HEK293 (cell line): Measurements from ENCODE around the gene S100G.

ENCODE experiments used
- CTCF ChIP-seq: fragments of 450-650 bp; formaldehyde crosslinking; IDR thresholded peaks from 2 replicates; pipeline ENCODE4 v1.5.1; 2016; ENCODE audit warnings: missing biosample characterization, missing genetic modification characterization
- PBX3 ChIP-seq: sonication (generic); formaldehyde crosslinking; IDR thresholded peaks from 2 replicates; pipeline ENCODE4 v1.8.1; 2022; ENCODE audit warnings: mild to moderate bottlenecking, moderate library complexity, missing genetic modification reagents
- SALL2 ChIP-seq: fragments of 450-650 bp; formaldehyde crosslinking; IDR thresholded peaks from 2 replicates; pipeline ENCODE4 v1.5.0; 2017; ENCODE audit warnings: missing biosample characterization, mild to moderate bottlenecking, missing genetic modification characterization, borderline replicate concordance
- ZNF133 ChIP-seq: fragments of 450-650 bp; formaldehyde crosslinking; IDR thresholded peaks from 2 replicates; pipeline ENCODE4 v1.5.1; 2016; ENCODE audit warnings: missing biosample characterization, missing genetic modification characterization
- ZNF211 ChIP-seq: fragments of 450-650 bp; formaldehyde crosslinking; IDR thresholded peaks from 2 replicates; pipeline ENCODE4 v1.5.1; 2016; ENCODE audit warnings: low read depth, missing biosample characterization, missing genetic modification characterization
- ZNF302 ChIP-seq: fragments of 450-650 bp; formaldehyde crosslinking; IDR thresholded peaks from 2 replicates; pipeline ENCODE4 v1.5.1; 2016; ENCODE audit warnings: missing biosample characterization, missing genetic modification characterization, low read depth
- ZNF398 ChIP-seq: fragments of 450-650 bp; formaldehyde crosslinking; IDR thresholded peaks from 2 replicates; pipeline ENCODE4 v1.5.1; 2017; ENCODE audit warnings: missing biosample characterization, missing genetic modification characterization
- ZNF521 ChIP-seq: fragments of 450-650 bp; formaldehyde crosslinking; IDR thresholded peaks from 2 replicates; pipeline ENCODE4 v1.5.1; 2017; ENCODE audit warnings: missing biosample characterization, mild to moderate bottlenecking, missing genetic modification characterization
- ZNF580 ChIP-seq: fragments of 450-650 bp; formaldehyde crosslinking; IDR thresholded peaks from 2 replicates; pipeline ENCODE4 v1.5.1; 2016; ENCODE audit warnings: missing biosample characterization, missing genetic modification characterization
- ZNF610 ChIP-seq: fragments of 450-650 bp; formaldehyde crosslinking; IDR thresholded peaks from 2 replicates; pipeline ENCODE4 v1.5.1; 2016; ENCODE audit warnings: missing biosample characterization, missing genetic modification characterization, borderline replicate concordance
- ZNF677 ChIP-seq: fragments of 450-650 bp; IDR thresholded peaks from 2 replicates; pipeline ENCODE4 v1.5.0; 2018; ENCODE audit warnings: missing biosample characterization, mild to moderate bottlenecking, missing genetic modification characterization, moderate library complexity
- ZSCAN18 ChIP-seq: fragments of 450-650 bp; formaldehyde crosslinking; IDR thresholded peaks from 2 replicates; pipeline ENCODE4 v1.5.1; 2016; ENCODE audit warnings: missing biosample characterization, missing genetic modification characterization

- TF ChIP-seq ZNF398, result no peak
- no peak for TF ChIP-seq ZNF211 (tag by site-specific recombination)
- TF ChIP-seq ZSCAN18 (tag by site-specific recombination), result no peak
- TF ChIP-seq CTCF, result no peak
- no peak for TF ChIP-seq ZNF677 (tag by site-specific recombination)
- TF ChIP-seq PBX3 (CRISPR knock-in tag), result no peak
- TF ChIP-seq ZNF610, result no peak
- TF ChIP-seq ZNF133 (tag by site-specific recombination), result no peak
- TF ChIP-seq SALL2 (tag by site-specific recombination), result no peak
- no peak for TF ChIP-seq ZNF302 (tag by site-specific recombination)
- TF ChIP-seq ZNF580 (tag by site-specific recombination), result no peak
- no peak for TF ChIP-seq ZNF521
Measured at GRCh38 chrX:16661495-16661894, 11.5 kb downstream of the S100G start.
